Femur (tissue), 1 donor: Measurements from ENCODE around the gene CHST1.
A peak's percentile ranks its signal among the peaks of the same experiment; 100 is the strongest.

ENCODE experiments used
- DNase-seq: peaks from one replicate; pipeline ENCODE4 v3.0.0-alpha.2; 2017

Gene CHST1

DNA sequence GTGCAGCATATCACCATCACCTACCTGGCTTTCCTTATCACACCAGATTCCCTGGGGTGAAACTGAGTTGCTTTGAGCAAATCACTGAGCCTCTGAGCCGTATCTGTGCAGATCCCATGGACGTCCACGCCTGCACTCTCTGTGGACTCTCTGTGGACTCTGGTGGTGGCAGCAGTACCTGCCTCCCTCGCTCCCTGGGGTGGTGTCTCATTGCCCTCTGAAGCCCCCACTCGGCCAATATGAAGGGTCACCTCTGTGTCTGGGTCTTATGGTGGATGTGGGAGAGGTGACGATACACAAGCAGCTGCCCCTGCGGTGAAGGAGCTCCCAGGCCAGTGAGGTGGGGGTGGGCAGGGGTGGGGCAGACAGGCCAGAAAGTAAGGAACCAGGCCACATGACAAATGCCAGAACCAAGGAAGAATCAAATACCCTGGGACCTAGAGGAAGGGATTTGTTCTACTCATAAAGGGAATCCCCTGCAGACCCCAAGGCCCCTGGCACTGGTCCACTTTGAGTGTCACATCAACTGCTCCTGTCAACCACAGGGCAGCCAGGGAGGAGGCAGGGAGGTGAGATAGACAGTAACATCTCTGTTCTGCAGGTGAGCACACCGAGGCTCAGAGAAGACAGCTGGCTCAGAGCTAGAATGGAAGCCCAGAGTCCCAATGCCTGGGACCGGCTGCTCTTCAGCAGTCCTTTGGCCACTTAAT, 9.2 kb upstream of the CHST1 start:
- DNase-seq: no peak

DNA sequence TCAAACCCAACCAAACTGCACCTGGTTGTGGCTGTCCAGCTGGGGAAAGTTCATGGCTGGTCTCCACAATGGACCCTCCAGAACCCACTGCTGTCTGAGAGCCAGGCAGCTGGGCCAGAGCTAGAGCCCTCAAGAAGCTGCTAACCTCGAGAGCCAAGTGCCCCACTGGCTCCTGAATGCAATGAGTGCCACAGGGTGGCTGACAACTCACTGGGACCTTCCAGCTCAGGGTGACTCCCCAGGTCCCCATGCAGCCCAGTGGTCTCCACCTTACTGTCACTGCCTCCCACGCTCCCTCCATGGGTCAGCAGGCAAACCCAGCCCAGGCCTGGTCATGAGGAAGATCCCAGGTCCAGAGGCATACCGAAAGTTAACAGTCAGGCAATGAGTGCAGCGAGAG, 8.0 kb upstream of the CHST1 start:
- DNase-seq: no peak

GRCh38 chr11:45672593-45672992, 7.2 kb upstream of the CHST1 start:
- no peak for DNase-seq

DNA sequence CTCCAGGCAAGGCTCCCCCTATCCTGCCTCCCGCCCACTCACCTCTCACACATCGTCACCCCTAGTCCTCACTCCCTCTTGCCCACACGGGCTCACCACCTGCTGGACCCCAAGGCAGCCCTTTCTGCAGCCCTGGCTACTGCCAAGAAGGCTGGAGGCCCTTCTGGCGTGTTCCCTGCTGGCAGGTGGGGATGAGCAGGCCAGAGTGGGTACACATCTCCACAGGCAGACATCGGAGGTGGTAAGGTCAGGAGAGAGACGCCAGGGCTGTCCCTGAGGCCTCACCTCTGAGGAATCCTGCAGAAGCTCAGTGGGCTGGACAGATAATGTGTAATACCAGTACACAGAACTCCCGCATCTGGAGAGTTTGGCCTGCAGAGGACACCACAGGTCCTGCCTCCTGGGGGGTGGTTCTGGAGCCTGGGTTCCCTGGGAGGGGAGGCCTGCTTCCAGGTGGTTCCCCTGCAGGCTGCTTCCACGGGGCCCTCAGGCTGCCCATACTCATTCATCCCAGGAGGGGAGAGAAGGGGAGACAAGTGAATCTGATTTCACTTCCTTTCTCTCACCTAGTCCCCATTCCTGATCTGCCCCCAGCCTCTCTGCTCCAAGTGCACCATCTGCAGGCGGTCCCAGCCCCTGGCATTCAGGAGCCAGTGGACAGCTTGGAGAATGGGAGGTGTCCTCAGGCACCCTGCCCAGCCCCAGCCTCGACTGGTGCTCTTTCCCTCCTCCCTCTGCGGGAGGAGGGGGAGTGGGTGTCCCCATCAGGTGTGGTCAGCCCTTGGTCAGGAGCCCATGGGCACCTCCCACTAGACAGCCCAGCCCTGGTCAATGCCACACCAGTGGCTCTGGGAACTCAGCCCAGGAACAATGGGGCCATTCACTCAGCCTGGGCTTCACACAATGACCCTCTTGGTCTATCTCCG, 6.1 kb upstream of the CHST1 start:
- DNase-seq: no peak

DNA sequence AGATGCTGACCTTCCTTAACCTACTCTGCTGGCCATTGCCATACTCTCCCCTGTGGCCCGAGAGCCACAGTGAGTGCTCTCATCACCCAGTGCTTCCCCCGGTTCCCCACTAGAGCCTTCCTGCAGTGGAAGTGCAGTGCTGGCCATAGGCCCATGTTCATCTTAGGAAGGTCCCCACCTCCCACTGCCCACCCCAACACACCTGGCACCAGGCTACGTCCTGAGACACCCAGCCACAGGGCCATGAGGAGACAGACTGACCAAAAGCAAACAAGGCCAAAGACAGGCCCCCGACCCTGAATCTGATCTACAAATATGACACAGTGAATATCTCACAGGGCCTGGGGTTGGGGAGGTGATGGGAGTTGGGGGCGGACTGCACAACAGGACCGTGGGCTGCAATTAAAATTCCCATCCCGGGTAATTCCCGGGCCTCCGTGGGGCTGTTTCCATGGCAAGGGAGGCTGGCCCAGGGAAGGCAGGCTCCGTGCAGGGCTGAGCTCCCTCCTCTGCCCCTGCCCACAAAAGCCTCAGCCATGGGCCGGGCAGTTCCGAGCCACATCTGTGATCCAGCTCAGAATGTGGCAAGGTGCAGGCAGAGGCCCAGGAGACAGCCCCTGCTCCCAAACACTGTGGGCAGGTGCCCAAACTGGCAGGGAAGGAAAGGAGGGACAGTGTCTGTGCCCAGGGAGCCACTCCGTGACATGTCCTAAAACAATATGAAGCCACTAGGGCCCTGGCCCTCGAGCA, 5.1 kb upstream of the CHST1 start:
- DNase-seq: no peak

DNA sequence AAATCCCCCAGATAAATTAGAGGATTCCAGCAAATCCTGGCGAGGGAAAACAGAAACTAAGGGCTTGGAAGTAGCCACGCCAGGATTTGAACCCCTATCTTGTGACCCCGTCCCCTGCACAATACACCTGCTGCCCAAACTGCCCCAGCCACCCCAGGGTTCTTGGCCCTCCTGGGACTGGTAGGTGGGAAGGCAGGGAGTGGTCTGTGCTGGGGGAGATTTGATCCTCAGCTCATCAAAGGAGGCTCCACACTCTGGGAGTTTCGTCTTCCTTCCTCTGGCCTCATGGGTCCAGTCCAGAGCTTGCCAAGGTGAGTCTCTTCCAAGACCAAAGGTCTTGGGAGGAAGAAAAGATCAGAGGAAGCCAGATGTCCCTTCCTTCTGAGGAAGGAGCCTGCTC, 4.5 kb upstream of the CHST1 start:
- DNase-seq: no peak

DNA sequence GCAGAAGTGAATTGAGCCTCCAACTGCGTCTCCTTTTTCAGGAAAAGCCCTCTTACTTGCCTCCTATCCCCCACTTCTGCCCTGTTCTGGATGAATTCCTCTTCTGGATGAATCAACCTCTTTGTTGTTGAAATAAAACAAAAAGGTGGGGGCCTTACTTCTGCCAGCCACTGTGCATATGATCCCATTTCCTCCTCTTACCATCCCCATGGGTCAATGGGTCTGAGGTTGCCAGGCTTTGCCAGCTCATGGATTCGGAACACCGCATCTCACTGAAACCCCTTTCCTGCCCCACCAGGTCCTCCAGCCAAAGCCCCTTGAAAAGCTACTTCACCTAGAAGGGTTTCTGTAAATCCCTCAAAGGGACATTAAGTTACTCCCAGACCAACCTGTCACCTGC, 3.7 kb upstream of the CHST1 start:
- DNase-seq: no peak

- DNase-seq: no peak
These were observed 2.7 kb upstream of the CHST1 start for GRCh38 chr11:45667929-45668680.

GRCh38 chr11:45666648-45667642, 1.5 kb upstream of the CHST1 start:
- no peak for DNase-seq

DNA sequence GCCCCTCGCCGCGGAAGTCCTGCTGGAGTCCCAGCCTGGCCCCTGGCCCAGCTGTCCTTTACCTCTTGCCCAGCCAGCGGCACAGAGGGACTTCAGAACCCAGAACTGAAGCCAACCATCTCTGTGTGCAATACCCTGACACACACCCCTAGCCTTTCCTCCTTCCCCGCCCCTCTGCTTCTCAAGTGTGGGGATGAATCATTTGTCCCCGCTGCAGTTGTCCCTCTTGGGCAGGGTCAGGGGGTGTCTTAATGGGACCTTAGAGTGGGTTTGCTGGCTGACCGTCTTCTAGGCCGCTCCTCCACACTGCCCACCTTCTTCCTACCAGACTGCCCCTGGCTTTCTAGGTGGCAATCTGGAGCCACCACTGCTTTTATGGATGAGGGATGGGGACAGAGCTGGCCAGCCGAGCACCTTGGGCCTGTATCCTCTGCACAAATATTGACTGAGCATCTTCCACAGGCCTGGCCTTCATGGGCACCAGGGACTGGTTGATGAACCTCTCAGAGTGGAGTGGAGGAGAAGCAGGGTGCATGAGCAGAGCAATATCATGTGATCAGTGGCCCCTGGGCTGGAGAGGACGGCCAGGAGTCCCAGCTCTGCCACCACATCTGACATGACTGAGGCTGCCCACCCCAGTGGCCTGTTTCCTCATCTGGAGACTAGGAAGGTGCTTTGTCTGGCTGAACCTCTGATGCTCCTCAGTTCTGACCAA, 668 bp upstream of the CHST1 start:
- DNase-seq: no peak

DNA sequence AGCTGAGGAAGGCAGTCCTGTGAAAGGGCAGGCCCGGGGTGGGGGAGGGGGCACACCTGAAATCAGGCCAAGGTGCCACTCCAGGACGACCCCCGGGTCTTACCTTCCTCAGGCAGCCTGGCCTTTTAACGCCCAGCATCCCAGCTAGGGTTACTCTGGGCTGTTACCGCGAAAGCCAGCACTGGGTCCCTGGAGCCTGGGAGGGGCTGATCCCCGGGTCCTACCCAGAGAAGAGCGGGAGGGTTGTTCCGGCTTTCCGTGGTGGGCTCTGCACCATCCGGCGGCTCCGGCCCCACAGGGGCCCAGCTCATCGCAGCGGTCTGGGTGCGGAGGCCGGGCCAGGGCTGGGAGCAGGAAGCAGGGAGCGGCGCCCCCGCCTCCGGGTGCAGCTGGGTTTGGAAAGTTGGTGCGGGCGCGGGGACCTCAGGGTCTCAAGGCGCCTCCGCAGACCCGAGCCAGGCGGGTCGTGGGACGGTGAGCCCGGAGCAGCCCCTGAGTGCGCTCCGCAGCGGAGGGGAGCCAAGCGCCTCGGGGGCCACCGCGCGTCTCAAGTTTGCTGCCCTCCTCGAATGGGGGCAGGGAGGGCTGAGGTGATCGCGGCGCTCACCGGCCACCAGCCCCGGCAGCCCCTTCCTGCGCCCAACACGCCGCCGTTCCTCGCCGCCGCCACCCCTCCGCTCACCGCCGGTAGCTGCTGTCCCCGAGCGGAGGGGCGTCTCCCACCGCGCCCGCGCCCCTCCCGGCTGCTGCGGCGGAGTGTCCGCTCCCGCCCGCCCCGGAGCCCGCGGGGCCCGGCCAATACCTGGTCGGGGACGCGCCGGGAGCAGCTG, 831 bp downstream of the CHST1 start:
- no peak for DNase-seq

- no peak for DNase-seq
These were observed 1.7 kb downstream of the CHST1 start for GRCh38 chr11:45663486-45664375.

- DNase-seq: peak; percentile 84
These were observed 2.5 kb downstream of the CHST1 start for GRCh38 chr11:45662665-45663485.

GRCh38 chr11:45662096-45662664, 3.2 kb downstream of the CHST1 start:
- no peak for DNase-seq

DNA sequence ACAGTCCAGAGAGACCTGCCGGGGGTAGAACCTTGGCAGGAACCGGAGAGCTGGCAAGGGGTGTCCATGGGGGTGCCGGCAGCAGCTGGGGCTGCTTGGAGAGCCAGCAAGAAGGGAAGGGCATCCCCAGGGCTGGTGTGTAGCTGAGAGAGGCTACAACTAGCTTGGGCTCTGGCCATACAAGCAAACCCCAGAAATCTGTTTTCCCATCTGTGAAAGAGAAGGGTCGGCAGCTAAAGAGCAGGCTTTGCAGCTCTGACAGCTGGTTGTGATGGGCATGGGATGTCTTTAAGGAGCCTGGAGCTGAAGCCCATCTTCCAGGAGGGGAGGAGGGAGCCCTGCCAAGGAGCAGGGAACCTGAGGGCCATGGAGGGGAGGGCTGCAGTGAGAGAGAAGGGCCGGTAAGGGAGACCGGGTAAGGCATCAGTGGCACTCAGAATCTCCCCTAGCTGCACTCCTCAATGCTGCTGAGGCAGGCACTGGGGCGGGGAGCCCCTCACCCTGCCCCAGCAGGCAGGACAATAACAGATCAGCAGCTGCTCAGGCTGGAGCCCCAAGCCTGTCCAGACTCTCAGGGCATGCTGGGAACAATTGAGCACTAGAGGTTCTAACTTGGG, 3.9 kb downstream of the CHST1 start:
- no peak for DNase-seq

DNA sequence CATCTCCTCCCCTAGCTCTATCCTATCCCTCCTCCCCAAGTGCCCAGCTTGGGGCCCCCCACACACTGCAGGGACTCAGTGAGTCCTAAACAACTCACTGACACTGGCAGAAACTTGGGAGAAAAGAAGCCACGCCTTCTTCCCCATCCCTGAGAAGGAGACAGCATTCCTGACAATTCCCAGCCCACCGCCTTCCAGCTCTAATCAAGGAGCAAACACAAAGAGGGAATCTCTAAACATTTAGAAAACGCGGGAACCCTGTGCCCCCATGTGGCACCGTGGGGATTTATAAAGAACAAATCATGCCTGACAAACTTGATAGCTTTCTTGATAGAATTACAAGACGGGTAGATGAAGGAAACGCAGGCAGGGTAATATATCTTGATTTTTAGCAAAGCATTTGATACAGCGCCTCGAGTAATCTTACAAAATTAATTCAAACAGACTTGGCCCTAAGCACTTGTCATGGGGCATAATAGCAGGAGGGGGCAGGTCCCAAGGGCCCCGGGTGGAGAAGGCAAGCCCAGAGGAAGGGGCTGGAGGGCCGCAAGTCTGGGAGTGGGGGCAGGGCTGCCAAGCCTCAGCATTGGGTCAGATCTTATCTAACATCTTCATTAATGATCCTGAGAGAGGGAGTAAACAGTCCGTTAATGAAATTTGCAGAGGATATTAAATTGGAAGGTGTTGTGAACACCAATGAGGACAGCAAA, 4.5 kb downstream of the CHST1 start:
- no peak for DNase-seq
